ENCODE results near the gene LARP4B. TPM values are rescaled to one million over a fixed set of nuclear protein-coding genes. Genes with fewer than 3 reads are reported as not detected.
"Not testable (repeated sequence)": the region's sequence is repeated elsewhere in the genome, so short reads cannot be mapped to it uniquely, and the experiment has no call there.

The LARP4B gene
- total RNA-seq, 1 experiment from 2014 or later = 21.9 TPM

DNA sequence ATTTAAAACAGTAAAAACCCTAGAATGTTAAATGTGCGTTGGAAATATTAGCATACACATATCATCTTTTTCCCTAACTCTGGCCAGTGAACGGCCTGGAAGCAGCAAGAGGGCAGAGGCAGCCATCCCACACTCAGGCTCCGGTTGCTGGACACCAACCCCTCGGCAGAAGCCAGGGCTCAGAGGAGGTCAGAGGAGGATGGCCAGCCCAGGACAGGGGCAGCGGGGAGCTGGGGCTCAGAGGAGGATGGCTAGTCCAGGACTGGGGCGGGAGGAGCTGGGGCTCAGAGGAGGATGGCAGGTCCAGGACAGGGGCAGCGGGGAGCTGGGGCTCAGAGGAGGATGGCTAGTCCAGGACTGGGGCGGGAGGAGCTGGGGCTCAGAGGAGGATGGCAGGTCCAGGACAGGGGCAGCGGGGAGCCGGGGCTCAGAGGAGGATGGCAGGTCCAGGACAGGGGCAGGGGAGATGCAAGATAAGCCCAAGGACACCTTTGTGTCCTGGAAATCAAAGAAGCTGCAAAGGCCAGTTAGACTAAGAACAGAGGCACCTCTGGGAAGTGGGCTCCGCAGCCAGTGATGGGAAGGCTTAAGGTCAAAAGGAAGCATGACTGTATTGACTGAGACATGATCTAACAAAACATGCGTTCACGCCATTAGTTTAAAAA lies 161.3 kb downstream of the LARP4B start:
- not testable (repeated sequence) for DNase-seq (ENCODE audit: low read depth)

DNA sequence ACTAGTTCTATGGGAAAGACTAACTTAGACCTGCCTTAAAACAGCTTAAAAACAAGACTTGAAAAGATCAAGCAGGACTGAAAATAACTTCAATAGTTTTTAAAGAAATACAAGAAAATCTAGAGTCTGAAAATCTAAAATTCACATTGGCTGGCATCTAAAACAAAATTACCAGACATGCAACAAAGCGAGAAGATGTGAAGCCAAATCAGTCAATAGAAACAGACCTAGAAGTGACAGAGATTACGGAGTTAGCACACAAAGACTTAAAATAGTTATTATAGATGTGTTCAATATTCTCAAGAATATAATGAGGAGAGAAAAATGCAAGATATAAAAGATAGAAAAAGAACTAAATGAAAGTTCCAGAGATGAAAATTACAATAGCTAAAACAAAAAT lies 163.7 kb downstream of the LARP4B start:
- DNase-seq (ENCODE audit: low read depth) = no peak

DNA sequence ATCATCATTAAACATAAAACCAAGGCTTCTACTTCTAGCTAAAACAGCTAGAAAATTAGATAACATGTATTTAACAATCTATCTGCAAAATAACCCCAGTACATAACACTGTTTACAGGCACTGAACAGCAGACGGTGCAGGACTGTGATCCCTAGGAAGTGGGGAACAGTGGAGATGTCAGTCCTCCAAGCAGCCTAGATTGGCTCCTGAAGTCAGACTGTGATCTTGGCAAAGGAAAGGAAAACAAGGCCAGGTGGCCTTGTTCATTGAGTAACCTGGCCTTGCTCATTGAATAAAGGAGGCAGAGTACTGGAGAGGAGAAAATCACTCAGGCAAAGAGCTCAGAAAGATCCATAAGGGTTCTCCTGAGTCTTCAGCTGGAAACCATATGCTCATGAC lies 164.3 kb downstream of the LARP4B start:
- no peak for DNase-seq (ENCODE audit: low read depth)

DNA sequence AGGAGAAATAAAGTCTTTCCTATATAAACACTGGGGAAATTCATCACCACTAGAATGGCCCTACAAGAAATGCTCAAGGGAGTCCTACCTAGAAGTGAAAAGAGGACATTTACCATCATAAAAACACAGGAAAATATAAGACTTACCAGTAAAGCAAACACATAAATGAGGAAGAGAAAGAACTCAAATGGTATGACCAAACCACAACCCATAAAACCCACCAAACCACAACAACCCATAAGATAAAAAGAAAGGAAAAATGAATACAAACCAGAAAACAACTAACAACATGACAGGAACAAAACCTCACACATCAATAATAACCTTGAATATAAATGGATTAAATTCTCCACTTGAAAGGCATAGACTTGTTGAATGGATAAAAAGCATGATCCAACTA lies 170.1 kb downstream of the LARP4B start:
- no peak for DNase-seq (ENCODE audit: low read depth)

DNA sequence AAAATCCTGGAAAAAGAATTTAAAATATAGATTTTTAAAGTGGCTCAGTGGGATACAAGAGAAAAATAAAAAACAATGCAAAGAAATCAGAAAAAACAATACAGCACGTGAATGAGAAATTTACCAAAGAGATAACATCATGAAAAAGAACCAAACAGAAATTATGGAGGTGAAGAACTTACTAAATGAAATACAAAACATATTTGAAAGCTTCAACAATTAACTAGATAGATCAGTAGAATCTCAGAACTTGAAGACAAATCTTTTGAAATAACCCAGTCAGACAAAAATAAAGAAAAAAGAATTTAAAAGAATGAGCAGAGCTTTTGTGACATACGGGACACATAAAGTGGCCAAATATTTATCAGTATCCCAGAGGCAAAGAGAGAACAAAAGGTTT lies 170.9 kb downstream of the LARP4B start:
- DNase-seq (ENCODE audit: low read depth) = no peak

DNA sequence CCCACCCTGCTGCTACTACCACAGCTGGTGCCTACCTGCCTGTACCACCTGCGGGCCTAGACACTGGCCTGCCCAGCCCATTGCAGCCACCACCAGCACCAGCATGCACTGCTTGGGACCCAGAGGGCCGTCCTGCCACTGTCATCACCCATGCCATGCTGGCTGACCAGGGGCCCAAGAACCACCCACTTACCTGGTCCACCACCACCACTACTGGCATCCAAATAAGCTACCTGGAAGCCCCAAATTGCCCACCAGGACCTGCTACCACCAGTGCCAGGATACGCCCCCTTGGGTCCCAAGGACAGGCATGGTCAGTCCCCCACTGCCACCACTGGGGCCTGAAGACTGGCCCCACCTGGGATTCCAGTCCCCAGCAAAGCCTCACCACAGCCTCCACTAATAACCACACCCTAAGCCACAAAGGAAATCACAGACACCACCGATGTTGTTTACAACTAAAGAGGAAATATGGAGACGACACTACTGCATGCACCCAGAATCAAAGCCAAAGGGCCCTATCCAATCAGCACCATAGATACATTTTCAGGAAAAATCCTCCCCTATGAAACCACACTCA lies 171.5 kb downstream of the LARP4B start:
- DNase-seq (ENCODE audit: low read depth) = no peak

Other genes with a start within 250 kb of the LARP4B start
- 1.5 and 2.7 TPM in 2 replicates for gene DIP2C, start 242.0 kb downstream of the LARP4B start, total RNA-seq (2014; rRNA removed; shearing (Covaris generic))
- gene GTPBP4, start 56.7 kb upstream of the LARP4B start, total RNA-seq (2014; rRNA removed; shearing (Covaris generic)) = 80.8 and 88.5 TPM in 2 replicates
- not detected in 2 replicates for gene IDI2, start 94.2 kb upstream of the LARP4B start, total RNA-seq (2014; rRNA removed; shearing (Covaris generic))
- 48.6 and 50.8 TPM in 2 replicates for gene IDI1, start 117.4 kb upstream of the LARP4B start, total RNA-seq (2014; rRNA removed; shearing (Covaris generic))
- gene WDR37, start 124.7 kb upstream of the LARP4B start, total RNA-seq (2014; rRNA removed; shearing (Covaris generic)) = 6.9 and 7.0 TPM in 2 replicates

All from Daoy (cell line).